ENCODE results near the gene GRID1. TPM values are rescaled to one million over a fixed set of nuclear protein-coding genes. Genes with fewer than 3 reads are reported as not detected.

Gene GRID1
- total RNA-seq, 1 donor from 2014 or later: 0.22 TPM

- no peaks in the 10 kb centered on the region for H3K36me3 Mint-ChIP-seq (ENCODE audit: insufficient read depth)
- H3K9me3 Mint-ChIP-seq (ENCODE audit: low read depth): no peaks in the 10 kb centered on the region
- H3K4me1 Mint-ChIP-seq (ENCODE audit: low read depth): peaks cover 12% of the 10 kb centered on the region
- H3K4me3 Mint-ChIP-seq (ENCODE audit: low read depth): no peak overlapping the region
- peak overlapping the region; percentile 79 for H3K27ac Mint-ChIP-seq
- no peak for TF ChIP-seq CTCF (IDR thresholded peaks at IDR 0.05; ENCODE audit: unreplicated experiment)
- H3K27me3 Mint-ChIP-seq: peaks cover 23% of the 10 kb centered on the region
- DNase-seq (ENCODE audit: low spot score, unreplicated experiment): no peak
These were observed 765.9 kb downstream of the GRID1 start for GRCh38 chr10:85600744-85601081.

GRCh38 chr10:85600026-85600743, 766.4 kb downstream of the GRID1 start:
- Mint-ChIP-seq H3K4me1 (ENCODE audit: low read depth) (peaks cover 12% of the 10 kb centered on the region), H3K36me3 (ENCODE audit: insufficient read depth) (no peaks in the 10 kb centered on the region), H3K9me3 (ENCODE audit: low read depth) (no peaks in the 10 kb centered on the region), H3K4me3 (ENCODE audit: low read depth) (no peak overlapping the region), H3K27me3 (peaks cover 23% of the 10 kb centered on the region), H3K27ac (peak overlapping the region; percentile 79)
- DNase-seq (ENCODE audit: low spot score, unreplicated experiment): no peak
- TF ChIP-seq CTCF (IDR thresholded peaks at IDR 0.05; ENCODE audit: unreplicated experiment): no peak

GRCh38 chr10:85599081-85599480, 767.5 kb downstream of the GRID1 start:
- H3K4me3 Mint-ChIP-seq (ENCODE audit: low read depth): no peak overlapping the region
- peaks cover 13% of the 10 kb centered on the region for H3K4me1 Mint-ChIP-seq (ENCODE audit: low read depth)
- no peak for TF ChIP-seq CTCF (IDR thresholded peaks at IDR 0.05; ENCODE audit: unreplicated experiment)
- no peaks in the 10 kb centered on the region for H3K9me3 Mint-ChIP-seq (ENCODE audit: low read depth)
- DNase-seq (ENCODE audit: low spot score, unreplicated experiment): no peak
- no peaks in the 10 kb centered on the region for H3K36me3 Mint-ChIP-seq (ENCODE audit: insufficient read depth)
- no peak overlapping the region for H3K27ac Mint-ChIP-seq
- H3K27me3 Mint-ChIP-seq: peaks cover 34% of the 10 kb centered on the region

- Mint-ChIP-seq H3K36me3 (ENCODE audit: insufficient read depth) (no peaks in the 10 kb centered on the region), H3K9me3 (ENCODE audit: low read depth) (no peaks in the 10 kb centered on the region), H3K27ac (no peak overlapping the region), H3K27me3 (peaks cover 35% of the 10 kb centered on the region), H3K4me3 (ENCODE audit: low read depth) (no peak overlapping the region), H3K4me1 (ENCODE audit: low read depth) (peaks cover 18% of the 10 kb centered on the region)
- DNase-seq (ENCODE audit: low spot score, unreplicated experiment): no peak
- no peak for TF ChIP-seq CTCF (IDR thresholded peaks at IDR 0.05; ENCODE audit: unreplicated experiment)
These were observed 767.9 kb downstream of the GRID1 start for GRCh38 chr10:85598646-85599045.

GRCh38 chr10:85597006-85597405, 769.6 kb downstream of the GRID1 start:
- H3K36me3 Mint-ChIP-seq (ENCODE audit: insufficient read depth): no peaks in the 10 kb centered on the region
- no peaks in the 10 kb centered on the region for H3K9me3 Mint-ChIP-seq (ENCODE audit: low read depth)
- DNase-seq (ENCODE audit: low spot score, unreplicated experiment): no peak
- peaks cover 21% of the 10 kb centered on the region for H3K4me1 Mint-ChIP-seq (ENCODE audit: low read depth)
- H3K27ac Mint-ChIP-seq: no peak overlapping the region
- peaks cover 41% of the 10 kb centered on the region for H3K27me3 Mint-ChIP-seq
- TF ChIP-seq CTCF (IDR thresholded peaks at IDR 0.05; ENCODE audit: unreplicated experiment): no peak
- no peak overlapping the region for H3K4me3 Mint-ChIP-seq (ENCODE audit: low read depth)

Data from progenitor cell of endocrine pancreas (in vitro differentiated cells).